Ovary (tissue), 9 donors: Measurements from ENCODE around the gene FBXO34. TPM values are rescaled to one million over a fixed set of nuclear protein-coding genes. Genes with fewer than 3 reads are reported as not detected.

Source experiments
- DNase-seq, 5 donors: peaks; one replicate each; pipeline ENCODE4 v3.0.0-alpha.2; 2019 to 2020
- H3K27ac ChIP-seq, 2 donors: fragments of 200-600 bp; one replicate each; pipeline versions ENCODE4 v1.5.1 to v1.8.0; 2019 to 2022
- H3K27me3 ChIP-seq: fragments of 200-600 bp; one replicate; pipeline ENCODE4 v1.8.0; 2022
- H3K36me3 ChIP-seq: fragments of 200-600 bp; sonication (generic); one replicate; pipeline ENCODE4 v1.5.1; 2019
- H3K4me1 ChIP-seq: one replicate; pipeline ENCODE4 v1.8.1; 2013; ENCODE audit warnings: mild to moderate bottlenecking, moderate library complexity; ENCODE audit not compliant: insufficient read depth
- H3K4me3 ChIP-seq: fragments of 200-600 bp; sonication (generic); one replicate; pipeline ENCODE4 v1.5.1; 2017
- H3K9me3 ChIP-seq, 2 donors: fragments of 200-600 bp in 1 of 2; sonication (generic) in 1 of 2; one replicate each; pipeline versions ENCODE4 v1.5.1 to v1.8.1; 2013 to 2019; ENCODE audit warnings: mild to moderate bottlenecking in 1 of 2, moderate library complexity in 1 of 2
- EP300 ChIP-seq: sonication (generic); formaldehyde crosslinking; IDR thresholded peaks from one replicate; pipeline ENCODE4 v1.6.1; 2017; ENCODE audit warnings: antibody characterized with exemption
- POLR2A ChIP-seq: fragments of 450-650 bp; IDR thresholded peaks from one replicate; pipeline ENCODE4 v1.6.1; 2017; ENCODE audit warnings: antibody characterized with exemption, mild to moderate bottlenecking, moderate library complexity
- WGBS, 3 donors: extraction: QIAGEN DNeasy Blood & Tissue Kit in 1 of 3; methylation state at CpG; one replicate each; pipeline versions ENCODE4 v1.1.5 to v1.1.7; 2013 to 2017; 5-methylcytosine and 5-hydroxymethylcytosine counted together
- intact Hi-C, 4 donors: fragments of 100-400 bp; cut with DNase I; formaldehyde crosslinking; loops; one replicate each; pipeline versions ENCODE4 v1.11.0 to v1.15.1; 2022 to 2023
- polyA plus RNA-seq, 2 donors: library from polyadenylated mRNA; stranded (reverse); fragments of 200-250 nt in 1 of 2; fragments of 350-450 nt in 1 of 2; fragmentation: Illumina TruSeq in 1 of 2; extraction: RNeasy Lipid Tissue Mini Kit (QIAGEN cat#74804) in 1 of 2; gene quantifications; one replicate each; pipeline ENCODE4 v1.2.3, GENCODE V29; 2013 to 2014
- total RNA-seq, 7 donors: library from RNA; depleted of rRNA in 2 of 7; stranded (reverse); fragments of >200 nt in 2 of 7; fragmentation: NEBNext Ultra II Directional in 3 of 7; extraction: Animal tissue kit (Norgen Biotek cat#: 25700) in 3 of 7; gene quantifications; one replicate each; pipeline versions ENCODE4 v1.1.0 to v1.2.4, GENCODE V29; 2016 to 2023
- TF ChIP-seq, protein P1 (sequence below), 3 donors: fragments of 450-650 bp in 2 of 3; fragments of 200-600 bp in 1 of 3; IDR thresholded peaks; one replicate each; pipeline versions ENCODE4 v1.5.1 to v1.8.0; 2016 to 2022; ENCODE audit warnings: antibody characterized with exemption in 3 of 3, mild to moderate bottlenecking in 1 of 3
- donor health status: DM: no; HTN: no; CAD: no; lungs with moderate emphysema.
- donor health status: DM: no; HTN: no; CAD: no.
- donor health status: Bipolar disorder and iron deficiency.
- donor health status: DM: yes; HTN: yes; CAD: no.
- donor health status: DM: no; HTN: no; CAD: no.
- donor health status: DM: yes; HTN: yes; CAD: no.

Gene FBXO34
- total and polyA plus RNA-seq, 9 donors = 11.4 to 29.8 (median 20.8) TPM

- Histone ChIP-seq H3K9me3 (no peaks in the 10 kb centered on the region), H3K27me3 (no peaks in the 10 kb centered on the region), H3K4me3 (no peak overlapping the region), H3K4me1 (no peaks in the 10 kb centered on the region), H3K27ac (no peak overlapping the region), H3K36me3 (no peaks in the 10 kb centered on the region)
- WGBS, 3 donors = 96 to 99% (median 98%) methylated on average over 4 of the region's 4 CpGs
- TF ChIP-seq, protein P1, sequence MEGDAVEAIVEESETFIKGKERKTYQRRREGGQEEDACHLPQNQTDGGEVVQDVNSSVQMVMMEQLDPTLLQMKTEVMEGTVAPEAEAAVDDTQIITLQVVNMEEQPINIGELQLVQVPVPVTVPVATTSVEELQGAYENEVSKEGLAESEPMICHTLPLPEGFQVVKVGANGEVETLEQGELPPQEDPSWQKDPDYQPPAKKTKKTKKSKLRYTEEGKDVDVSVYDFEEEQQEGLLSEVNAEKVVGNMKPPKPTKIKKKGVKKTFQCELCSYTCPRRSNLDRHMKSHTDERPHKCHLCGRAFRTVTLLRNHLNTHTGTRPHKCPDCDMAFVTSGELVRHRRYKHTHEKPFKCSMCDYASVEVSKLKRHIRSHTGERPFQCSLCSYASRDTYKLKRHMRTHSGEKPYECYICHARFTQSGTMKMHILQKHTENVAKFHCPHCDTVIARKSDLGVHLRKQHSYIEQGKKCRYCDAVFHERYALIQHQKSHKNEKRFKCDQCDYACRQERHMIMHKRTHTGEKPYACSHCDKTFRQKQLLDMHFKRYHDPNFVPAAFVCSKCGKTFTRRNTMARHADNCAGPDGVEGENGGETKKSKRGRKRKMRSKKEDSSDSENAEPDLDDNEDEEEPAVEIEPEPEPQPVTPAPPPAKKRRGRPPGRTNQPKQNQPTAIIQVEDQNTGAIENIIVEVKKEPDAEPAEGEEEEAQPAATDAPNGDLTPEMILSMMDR (IDR thresholded peaks at IDR 0.05) = no peak
- no peak for TF ChIP-seq POLR2A
- no peak for DNase-seq
- intact Hi-C loops = no loop called here
Measured at GRCh38 chr14:55248411-55248810, 22.8 kb upstream of the FBXO34 start.

GRCh38 chr14:55249423-55249822 is 21.8 kb upstream of the FBXO34 start:
- intact Hi-C loops = no loop called here
- H3K4me3 ChIP-seq = no peak overlapping the region
- H3K9me3 ChIP-seq = no peaks in the 10 kb centered on the region
- H3K27me3 ChIP-seq = no peaks in the 10 kb centered on the region
- no peaks in the 10 kb centered on the region for H3K4me1 ChIP-seq
- no peaks in the 10 kb centered on the region for H3K36me3 ChIP-seq
- no peak for TF ChIP-seq POLR2A
- 41 to 56% (median 47%) methylated on average over 4 of the region's 4 CpGs for WGBS, 3 donors
- no peak for DNase-seq
- no peak overlapping the region for H3K27ac ChIP-seq

DNA sequence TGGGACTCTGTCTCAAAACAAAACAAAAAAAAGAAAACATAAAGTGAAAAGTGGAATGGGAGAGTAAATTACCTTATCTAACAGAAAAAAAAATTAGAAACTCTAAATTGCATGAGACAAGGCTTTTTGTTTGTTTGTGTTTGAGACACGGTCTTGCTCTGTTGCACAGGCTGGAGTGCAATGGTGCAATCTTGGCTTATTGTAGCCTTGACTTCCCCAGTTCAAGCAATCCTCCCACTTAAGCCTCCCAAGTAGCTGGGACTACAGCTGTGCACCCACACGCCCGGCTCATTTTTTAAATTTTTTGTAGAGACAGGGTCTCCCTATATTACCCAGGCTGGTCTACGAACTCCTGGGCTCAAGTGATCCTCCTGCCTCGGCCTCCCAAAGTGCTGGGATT is 17.9 kb upstream of the FBXO34 start:
- 65 to 67% (median 66%) methylated on average over 5 of the region's 5 CpGs for WGBS, 3 donors
- no peak overlapping the region for H3K27ac ChIP-seq
- no peaks in the 10 kb centered on the region for H3K36me3 ChIP-seq
- H3K4me3 ChIP-seq = no peak overlapping the region
- no peaks in the 10 kb centered on the region for H3K4me1 ChIP-seq
- no peak for DNase-seq
- H3K27me3 ChIP-seq = no peaks in the 10 kb centered on the region
- intact Hi-C loops = no loop called here
- H3K9me3 ChIP-seq = no peaks in the 10 kb centered on the region
- TF ChIP-seq POLR2A (no peak), EP300 (no peak)
- TF ChIP-seq, protein P1 (IDR thresholded peaks at IDR 0.05) = no peak

DNA sequence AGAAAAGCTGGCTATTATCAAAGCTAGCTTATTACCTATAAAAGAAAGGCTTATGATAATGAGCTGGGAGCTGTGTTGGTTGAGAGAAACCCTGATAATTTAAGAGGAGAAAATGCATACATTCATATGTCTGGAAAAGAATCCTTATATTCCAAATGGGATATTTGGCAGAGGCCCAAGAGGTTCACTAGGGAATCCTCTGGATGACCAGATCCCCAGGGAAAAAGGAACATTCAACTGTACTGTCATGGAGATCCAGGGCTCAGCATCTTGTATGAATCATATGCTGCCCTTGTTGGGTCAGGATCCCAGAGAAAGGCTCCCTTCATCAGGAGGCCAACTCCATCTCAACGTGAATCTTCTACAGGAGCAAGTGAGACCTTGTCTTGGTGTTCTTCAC is 16.6 kb upstream of the FBXO34 start:
- intact Hi-C loops = no loop called here

DNA sequence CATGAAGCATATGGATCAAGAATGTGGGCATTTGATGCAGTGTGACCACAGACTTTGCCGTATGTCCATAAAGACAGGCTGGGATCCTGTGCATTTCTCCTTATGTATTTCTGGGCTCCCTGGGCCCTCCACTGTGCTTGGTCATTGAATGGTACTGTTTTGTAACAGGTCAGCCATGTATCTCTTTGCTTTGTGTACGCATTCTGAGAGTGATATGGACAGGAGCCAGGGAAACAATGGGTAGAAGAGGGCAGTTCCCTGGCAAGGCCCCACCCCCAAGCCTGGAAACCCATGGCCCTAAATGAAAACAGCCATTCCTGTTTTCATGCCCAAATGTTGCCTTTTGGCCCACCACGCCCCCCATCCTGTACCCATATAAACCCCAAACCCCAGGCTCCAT is 15.2 kb upstream of the FBXO34 start:
- WGBS, 3 donors = 84 to 87% (median 86%) methylated on average over 3 of the region's 3 CpGs
- Histone ChIP-seq H3K27ac (no peak overlapping the region), H3K9me3 (no peaks in the 10 kb centered on the region), H3K4me1 (no peaks in the 10 kb centered on the region), H3K27me3 (no peaks in the 10 kb centered on the region), H3K36me3 (no peaks in the 10 kb centered on the region), H3K4me3 (no peak overlapping the region)
- DNase-seq = no peak
- intact Hi-C loops = no loop called here
- TF ChIP-seq EP300 = no peak
- TF ChIP-seq, protein P1 (IDR thresholded peaks at IDR 0.05) = no peak
- TF ChIP-seq POLR2A = no peak

More for the DNA sequence above, 16.6 kb upstream of the FBXO34 start:
- no peaks in the 10 kb centered on the region for H3K36me3 ChIP-seq
- H3K4me3 ChIP-seq = no peak overlapping the region
- H3K27ac ChIP-seq = no peak overlapping the region
- DNase-seq = no peak
- TF ChIP-seq, protein P1 (IDR thresholded peaks at IDR 0.05) = no peak
- no peak for TF ChIP-seq POLR2A
- TF ChIP-seq EP300 = no peak
- H3K9me3 ChIP-seq = no peaks in the 10 kb centered on the region
- H3K27me3 ChIP-seq = no peaks in the 10 kb centered on the region
- WGBS, 3 donors = 75 to 81% (median 78%) methylated on average over 1 of the region's 1 CpG
- no peaks in the 10 kb centered on the region for H3K4me1 ChIP-seq
